HepG2 (cell line): ENCODE results near the gene AJM1. TPM values are rescaled to one million over a fixed set of nuclear protein-coding genes. Genes with fewer than 3 reads are reported as not detected.

ENCODE experiments used
- ATAC-seq: fragments of 200-7000 bp; cut with Tn5 transposase; 3 replicates; pipeline ENCODE4 v1.9.1; 2020; ENCODE audit warnings: mild to moderate bottlenecking, moderate library complexity
- BruUV-seq: library from RNA; stranded (reverse); fragments of 400-500 nt; replicated peaks from 2 replicates; lab custom pipeline; 2021; lab: Mats Ljungman, UMichigan
- CTCF ChIA-PET: fragments of 300-600 bp; formaldehyde crosslinking; extraction: SDS; loops from one replicate; lab custom pipeline; 2021; ENCODE audit warnings: low total read pairs, inconsistent platforms, low intra/inter-chr PET ratio; lab: Yijun Ruan, JAX
- POLR2A ChIA-PET: fragments of 350-600 bp; sonication (Branson Sonifier 250); formaldehyde crosslinking; loops from one replicate; lab custom pipeline; 2020; ENCODE audit warnings: antibody characterized with exemption, inconsistent platforms; lab: Yijun Ruan, JAX
- DNase-seq: peaks from one replicate; pipeline ENCODE4 v3.0.0-alpha.2; 2015; ENCODE audit warnings: low spot score
- FAIRE-seq: peaks from 3 replicates; lab custom pipeline; 2011; peaks lifted over from hg19 to GRCh38; lab: Jason Lieb, UNC
- H2AFZ ChIP-seq: one replicate; pipeline ENCODE4 v1.6.1; 2011; ENCODE audit warnings: low read length, inconsistent platforms
- H3K27ac ChIP-seq: fragments of 300-600 bp; 3 replicates; pipeline ENCODE4 v1.8.0; 2011; ENCODE audit warnings: mixed run types, mild to moderate bottlenecking, mixed read lengths, low read length, inconsistent platforms; ENCODE audit not compliant: insufficient read depth; ENCODE audit errors: extremely low read length
- H3K27me3 ChIP-seq, 2 experiments: fragments of 200-600 bp in 1 of 2; 2 replicates in 1 of 2; 3 replicates in 1 of 2; pipeline versions ENCODE4 v1.6.0 to v1.8.0; 2011; ENCODE audit warnings: low read length in 2 of 2, mild to moderate bottlenecking in 2 of 2, moderate library complexity in 2 of 2, inconsistent platforms in 1 of 2; ENCODE audit not compliant: insufficient read depth in 2 of 2, control insufficient read depth in 1 of 2
- H3K36me3 ChIP-seq, 2 experiments: fragments of 200-600 bp in 1 of 2; replicated peaks in 1 of 2; 2 replicates in 1 of 2; 3 replicates in 1 of 2; pipeline versions ENCODE4 v1.5.1 to v1.8.0; 2011; ENCODE audit warnings: low read length in 2 of 2, inconsistent platforms in 1 of 2; ENCODE audit not compliant: insufficient read depth in 2 of 2, control insufficient read depth in 1 of 2
- H3K4me1 ChIP-seq: 2 replicates; pipeline ENCODE4 v1.5.1; 2012; ENCODE audit warnings: low read length, inconsistent platforms; ENCODE audit not compliant: insufficient read depth
- H3K4me2 ChIP-seq: 2 replicates; pipeline ENCODE4 v1.6.0; 2011; ENCODE audit warnings: low read depth, low read length, inconsistent platforms
- H3K4me3 ChIP-seq, 3 experiments: fragments of 200-600 bp in 1 of 3; sonication (generic), shearing (Covaris generic) in 1 of 3; replicated peaks in 1 of 3; 2 replicates each; pipeline ENCODE4 v1.5.1; 2011 to 2016; ENCODE audit warnings: low read length in 3 of 3, inconsistent platforms in 2 of 3, low read depth in 2 of 3, mild to moderate bottlenecking in 2 of 3, control low read depth in 1 of 3, mixed read lengths in 1 of 3; ENCODE audit not compliant: insufficient read depth in 1 of 3
- H3K79me2 ChIP-seq: one replicate; pipeline ENCODE4 v1.6.1; 2011; ENCODE audit warnings: low read length, inconsistent platforms; ENCODE audit not compliant: insufficient read depth
- H3K9ac ChIP-seq: 2 replicates; pipeline ENCODE4 v1.6.0; 2011; ENCODE audit warnings: mild to moderate bottlenecking, low read depth, low read length, inconsistent platforms; ENCODE audit not compliant: insufficient read depth
- H3K9me3 ChIP-seq: 2 replicates; pipeline ENCODE4 v1.5.1; 2012; ENCODE audit warnings: mild to moderate bottlenecking, low read length
- H4K20me1 ChIP-seq: 2 replicates; pipeline ENCODE4 v1.6.0; 2011; ENCODE audit warnings: inconsistent platforms, mild to moderate bottlenecking, low read length, moderate library complexity; ENCODE audit not compliant: insufficient read depth
- AGO1 ChIP-seq: fragments of 200-400 bp; formaldehyde crosslinking; IDR thresholded peaks from 2 replicates; pipeline ENCODE4 v1.6.1; 2017; ENCODE audit warnings: mild to moderate bottlenecking, low read depth, low read length, moderate library complexity; ENCODE audit not compliant: poor library complexity, severe bottlenecking
- BRCA1 ChIP-seq: sonication (generic); formaldehyde crosslinking; IDR thresholded peaks from 2 replicates; pipeline ENCODE4 v1.4.0; 2020; ENCODE audit warnings: missing genetic modification reagents
- CENPT ChIP-seq: sonication (generic); formaldehyde crosslinking; IDR thresholded peaks from 2 replicates; pipeline ENCODE4 v1.8.0; 2022; ENCODE audit warnings: low read depth, mild to moderate bottlenecking, moderate library complexity, missing genetic modification reagents
- FOXO4 ChIP-seq: sonication (generic); formaldehyde crosslinking; conservative IDR thresholded peaks from 2 replicates; pipeline ENCODE4 v1.8.1; 2023; ENCODE audit warnings: missing genetic modification reagents
- HDAC6 ChIP-seq: fragments of 200-600 bp; sonication (generic); IDR thresholded peaks from 2 replicates; pipeline ENCODE4 v1.7.0; 2017; ENCODE audit warnings: mild to moderate bottlenecking, antibody characterized with exemption, low read length, low read depth
- HHEX ChIP-seq: IDR thresholded peaks from 2 replicates; pipeline ENCODE4 v1.6.1; 2016; ENCODE audit warnings: control low read depth
- HMGXB4 ChIP-seq, 2 experiments: sonication (generic) in 1 of 2; formaldehyde crosslinking in 1 of 2; IDR thresholded peaks; 2 replicates each; pipeline versions ENCODE4 v1.4.0 to v1.6.1; 2018 to 2020; ENCODE audit warnings: missing genetic modification reagents in 2 of 2, borderline replicate concordance in 1 of 2, low read depth in 1 of 2, mild to moderate bottlenecking in 1 of 2, missing biosample characterization in 1 of 2
- JUN ChIP-seq: sonication (generic); formaldehyde crosslinking; IDR thresholded peaks from 2 replicates; pipeline ENCODE4 v1.4.0; 2020; ENCODE audit warnings: mild to moderate bottlenecking, missing genetic modification reagents
- KLF11 ChIP-seq: IDR thresholded peaks from 2 replicates; pipeline ENCODE4 v1.6.1; 2016; ENCODE audit warnings: missing compliant biosample characterization
- KLF9 ChIP-seq: IDR thresholded peaks from 2 replicates; pipeline ENCODE4 v1.6.1; 2016; ENCODE audit warnings: low read depth
- MAF1 ChIP-seq: sonication (generic); formaldehyde crosslinking; IDR thresholded peaks from 2 replicates; pipeline ENCODE4 v1.5.0; 2020; ENCODE audit warnings: missing genetic modification reagents, borderline replicate concordance
- NCOA5 ChIP-seq: sonication (generic); formaldehyde crosslinking; IDR thresholded peaks from 2 replicates; pipeline ENCODE4 v1.4.0; 2020; ENCODE audit warnings: missing genetic modification reagents
- PTBP1 ChIP-seq: fragments of 200-400 bp; formaldehyde crosslinking; IDR thresholded peaks from 2 replicates; pipeline ENCODE4 v1.6.1; 2018; ENCODE audit warnings: low read length, low read depth; ENCODE audit not compliant: poor library complexity, severe bottlenecking
- RXRA ChIP-seq: sonication (generic); formaldehyde crosslinking; IDR thresholded peaks from 2 replicates; pipeline ENCODE4 v1.5.1; 2020; ENCODE audit warnings: missing genetic modification reagents
- STAT5B ChIP-seq: sonication (generic); formaldehyde crosslinking; IDR thresholded peaks from 2 replicates; pipeline ENCODE4 v1.4.0; 2020; ENCODE audit warnings: missing genetic modification reagents
- TMF1 ChIP-seq: sonication (generic); formaldehyde crosslinking; IDR thresholded peaks from 2 replicates; pipeline ENCODE4 v1.8.1; 2022; ENCODE audit warnings: low read depth, missing genetic modification reagents
- ZBTB34 ChIP-seq: sonication (generic); formaldehyde crosslinking; IDR thresholded peaks from 2 replicates; pipeline ENCODE4 v1.8.0; 2022; ENCODE audit warnings: mild to moderate bottlenecking, missing genetic modification reagents
- ZNF256 ChIP-seq: sonication (generic); formaldehyde crosslinking; conservative IDR thresholded peaks from 2 replicates; pipeline ENCODE4 v1.4.0; 2020; ENCODE audit warnings: missing genetic modification reagents
- ZNF549 ChIP-seq: sonication (generic); formaldehyde crosslinking; IDR thresholded peaks from 2 replicates; pipeline ENCODE4 v1.5.0; 2020; ENCODE audit warnings: missing genetic modification reagents
- ZNF562 ChIP-seq: sonication (generic); formaldehyde crosslinking; IDR thresholded peaks from 2 replicates; pipeline ENCODE4 v1.8.0; 2022; ENCODE audit warnings: missing genetic modification reagents, borderline replicate concordance
- ZNF567 ChIP-seq: sonication (generic); formaldehyde crosslinking; IDR thresholded peaks from 2 replicates; pipeline ENCODE4 v1.8.1; 2023; ENCODE audit warnings: mild to moderate bottlenecking, missing genetic modification reagents, borderline replicate concordance
- ZNF747 ChIP-seq: sonication (generic); formaldehyde crosslinking; IDR thresholded peaks from 2 replicates; pipeline ENCODE4 v1.8.1; 2023; ENCODE audit warnings: missing genetic modification reagents, mild to moderate bottlenecking, borderline replicate concordance
- WGBS: methylation state at CpG from one replicate; pipeline ENCODE4 v1.1.6; 2017; ENCODE audit warnings: low lambda C conversion rate; 5-methylcytosine and 5-hydroxymethylcytosine counted together
- in situ Hi-C: cut with HindIII; loops from 2 replicates; pipeline ENCODE4 v1.10.0; 2017; ENCODE audit warnings: low pct_unique_long_range_greater_than_20kb; ENCODE audit not compliant: extremely low pct_ligation_motif_present
- intact Hi-C: fragments of 100-400 bp; cut with micrococcal nuclease; formaldehyde crosslinking; loops from one replicate; pipeline ENCODE4 v1.10.0; 2022; ENCODE audit not compliant: unreplicated experiment
- polyA plus RNA-seq, 8 experiments: library from polyadenylated mRNA; depleted of rRNA in 3 of 8; stranded (reverse) in 7 of 8; unstranded in 1 of 8; fragments of >200 nt; fragmentation: Illumina TruSeq in 4 of 8; extraction: Trizol in 4 of 8; gene quantifications; 2 replicates each; pipeline versions ENCODE4 v1.2.1 to v1.2.3, GENCODE V29; 2011 to 2016; ENCODE audit warnings: low read depth in 4 of 8, missing spikeins in 1 of 8, mixed read lengths in 1 of 8; ENCODE audit not compliant: insufficient read depth in 1 of 8
- total RNA-seq, 5 experiments: library from RNA; depleted of rRNA; stranded (reverse); fragments of >200 nt; fragmentation: Illumina TruSeq; extraction: Trizol; gene quantifications; 2 replicates each; pipeline ENCODE4 v1.2.3, GENCODE V29; 2016; ENCODE audit warnings: low read depth in 1 of 5

The AJM1 gene
- total and polyA plus RNA-seq, 2 of the 13 experiments (the other 11 are each of a cell fraction or from before 2014, with no cell fraction given) = 1.1 to 1.2 TPM

- Histone ChIP-seq H3K27me3 (no peaks in the 10 kb centered on the region; a peak in 1 of 5 replicates), H3K27ac (peak within 1 kb of the TSS; percentile 53), H3K36me3 (0 out of 5 replicates have a peak, but pooled peaks cover 0 to 12% of the 10 kb centered on the region in 2 experiments), H2AFZ (no peak within 1 kb of the TSS), H4K20me1 (no peaks in the 10 kb centered on the region; the same call in 1 of the 2 replicates), H3K4me3 (peak within 1 kb of the TSS in 1 of 3 experiments; percentile 38; a peak in 1 of 6 replicates), H3K9ac (no peak within 1 kb of the TSS), H3K4me1 (peaks cover 73% of the 10 kb centered on the region), H3K79me2 (peaks cover 48% of the 10 kb centered on the region), H3K4me2 (peak within 1 kb of the TSS; percentile 48), H3K9me3 (no peaks in the 10 kb centered on the region)
- intact Hi-C loops (no loop called here), in situ Hi-C loops (no loop called here)
- ATAC-seq = no peak
- no TSS peak for BruUV-seq
- ChIA-PET CTCF (no interaction called here), POLR2A (interaction anchor here (1.0 kb wide), 1 partner anchor 10 kb away, joined by 3 read pairs; no protein-coding TSS in a partner anchor)
- 55% methylated on average over 4 of the region's 5 CpGs for whole genome bisulfite sequencing
- no peak for DNase-seq
- FAIRE-seq = no peak
- TF ChIP-seq JUN (CRISPR knock-in tag) = no peak
- TF ChIP-seq ZNF549 (CRISPR knock-in tag) = no peak
- no peak for TF ChIP-seq STAT5B
- TF ChIP-seq HMGXB4 (CRISPR knock-in tag; IDR thresholded peaks at IDR 0.05; ENCODE audit: borderline replicate concordance in 1 of 2, low read depth in 1 of 2) = no peak
- TF ChIP-seq ZNF562 (CRISPR knock-in tag) = no peak
- no peak for TF ChIP-seq TMF1
- TF ChIP-seq ZNF747 (CRISPR knock-in tag) = no peak
- no peak for TF ChIP-seq FOXO4 (CRISPR knock-in tag)
- no peak for TF ChIP-seq RXRA (CRISPR knock-in tag)
- no peak for TF ChIP-seq ZNF567 (CRISPR knock-in tag)
- TF ChIP-seq BRCA1 (CRISPR knock-in tag) = peak; percentile 48; the same call in 1 of the 2 replicates
- TF ChIP-seq NCOA5 (CRISPR knock-in tag) = no peak
- TF ChIP-seq HHEX = no peak
- no peak for TF ChIP-seq CENPT (CRISPR knock-in tag)
- TF ChIP-seq ZBTB34 (CRISPR knock-in tag) = no peak
- 0 out of 2 replicates have a peak, but pooled peaks have one; percentile 39 for TF ChIP-seq ZNF256
- no peak for TF ChIP-seq HDAC6
- no peak for TF ChIP-seq KLF11 (CRISPR knock-in tag)
- no peak for TF ChIP-seq KLF9 (CRISPR knock-in tag)
- TF ChIP-seq PTBP1 = no peak
- no peak for TF ChIP-seq MAF1 (CRISPR knock-in tag)
- TF ChIP-seq AGO1 = peak; percentile 87
These were observed 46.0 kb upstream of the AJM1 start, which contains the start of gene CCDC183 for GRCh38 chr9:136796238-136796774. Gene CCDC183 (plus strand): TSS chr9:136796338. CDS start chr9:136796398, 60 bp downstream.
